Right atrium auricular region (tissue), 2 donors: ENCODE measurements around the gene KRT6A. TPM values are rescaled to one million over a fixed set of nuclear protein-coding genes. Genes with fewer than 3 reads are reported as not detected.

Experiments
- DNase-seq: peaks from one replicate; pipeline ENCODE4 v3.0.0-alpha.2; 2019; ENCODE audit warnings: low spot score
- H3K27ac ChIP-seq, 2 donors: fragments of 200-600 bp; sonication (generic); 1 replicate in 1 of 2; 2 replicates in 1 of 2; pipeline ENCODE4 v1.5.1; 2016 to 2019
- H3K27me3 ChIP-seq, 2 donors: fragments of 200-600 bp; sonication (generic); one replicate each; pipeline versions ENCODE4 v1.5.1 to v1.6.0; 2017 to 2019
- H3K36me3 ChIP-seq: fragments of 200-600 bp; sonication (generic); one replicate; pipeline ENCODE4 v1.5.1; 2016
- H3K4me1 ChIP-seq, 2 donors: fragments of 200-600 bp; sonication (generic); one replicate each; pipeline versions ENCODE4 v1.5.1 to v1.6.0; 2017 to 2019
- H3K4me3 ChIP-seq, 2 donors: fragments of 200-600 bp; sonication (generic); 1 replicate in 1 of 2; 2 replicates in 1 of 2; pipeline ENCODE4 v1.5.1; 2017 to 2019; ENCODE audit warnings: mild to moderate bottlenecking in 1 of 2, moderate library complexity in 1 of 2
- H3K9me3 ChIP-seq, 2 donors: fragments of 200-600 bp; sonication (generic); one replicate each; pipeline ENCODE4 v1.5.1; 2019
- CTCF ChIP-seq, 2 donors: fragments of 200-600 bp; sonication (generic); IDR thresholded peaks; one replicate each; pipeline ENCODE4 v1.5.1; 2019; ENCODE audit warnings: antibody characterized with exemption in 2 of 2
- total RNA-seq, 2 donors: library from RNA; depleted of rRNA; stranded (reverse); fragments of >200 nt; gene quantifications; one replicate each; pipeline ENCODE4 v1.1.0, GENCODE V29; 2016

Gene KRT6A
- total RNA-seq, 2 donors from 2014 or later = 0.48 to 7.4 TPM

GRCh38 chr12:52445876-52446275 lies 47.2 kb downstream of the KRT6A start:
- no peaks in the 10 kb centered on the region for H3K27me3 ChIP-seq
- no peaks in the 10 kb centered on the region for H3K36me3 ChIP-seq
- H3K4me1 ChIP-seq = peaks cover 0 to 5% of the 10 kb centered on the region in 2 donors
- no peak overlapping the region for H3K27ac ChIP-seq
- H3K4me3 ChIP-seq = no peak overlapping the region
- no peak for TF ChIP-seq CTCF (IDR thresholded peaks at IDR 0.05)
- no peak for DNase-seq
- H3K9me3 ChIP-seq = no peaks in the 10 kb centered on the region

DNA sequence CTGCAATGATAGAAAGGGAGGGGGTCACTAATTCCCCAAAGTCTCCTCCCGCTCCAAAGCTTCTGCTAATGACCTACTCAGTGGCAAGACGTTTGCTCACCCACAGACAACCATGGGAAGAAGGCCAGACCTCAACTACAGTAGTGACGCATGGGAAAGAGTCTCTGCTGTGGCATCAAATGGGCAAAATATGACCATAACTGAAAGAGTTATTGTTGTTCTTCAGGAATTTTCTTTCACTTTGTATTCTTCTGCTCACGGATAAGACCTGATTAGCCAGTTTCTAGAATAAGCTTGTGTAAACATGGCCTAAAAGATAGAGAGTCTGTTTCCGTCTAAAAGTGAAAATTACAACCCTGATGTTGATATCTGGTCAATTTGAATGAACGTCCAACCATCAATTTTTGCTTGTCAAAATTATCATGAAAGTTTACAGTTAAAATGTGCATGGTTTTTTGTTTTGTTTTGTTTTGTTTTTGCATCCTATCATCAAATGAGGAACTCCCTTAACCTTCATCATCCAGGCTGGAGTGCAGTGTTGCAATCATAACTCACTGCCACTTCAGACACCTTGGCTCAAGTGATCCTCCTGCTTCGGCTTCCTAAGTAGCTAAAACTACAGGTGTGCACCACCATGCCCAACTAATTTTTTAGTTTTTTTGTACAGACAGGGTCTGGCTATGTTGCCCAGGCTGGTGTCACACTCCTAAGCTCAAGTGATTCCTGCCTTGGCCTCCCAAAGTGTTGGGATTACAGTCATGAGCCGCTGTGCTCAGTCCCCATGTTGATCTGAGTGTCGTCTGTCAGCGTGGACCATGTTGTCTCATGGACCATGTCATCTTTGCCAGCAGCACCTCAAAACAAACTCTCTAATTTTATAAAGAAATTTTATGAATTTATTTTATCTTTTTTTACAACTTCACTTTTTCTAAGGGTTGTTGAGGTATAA lies 48.1 kb downstream of the KRT6A start:
- Histone ChIP-seq H3K9me3 (no peaks in the 10 kb centered on the region), H3K27ac (no peak overlapping the region), H3K36me3 (no peaks in the 10 kb centered on the region), H3K4me3 (no peak overlapping the region), H3K4me1 (peaks cover 0 to 5% of the 10 kb centered on the region in 2 donors), H3K27me3 (no peaks in the 10 kb centered on the region)
- no peak for TF ChIP-seq CTCF (IDR thresholded peaks at IDR 0.05)
- DNase-seq = no peak

- DNase-seq = no peak
- no peak overlapping the region for H3K4me3 ChIP-seq
- H3K27me3 ChIP-seq = no peaks in the 10 kb centered on the region
- no peaks in the 10 kb centered on the region for H3K36me3 ChIP-seq
- TF ChIP-seq CTCF (IDR thresholded peaks at IDR 0.05) = no peak
- no peaks in the 10 kb centered on the region for H3K9me3 ChIP-seq
- H3K27ac ChIP-seq = no peak overlapping the region
- H3K4me1 ChIP-seq = peaks cover 0 to 5% of the 10 kb centered on the region in 2 donors
Measured at GRCh38 chr12:52443966-52444365, 49.1 kb downstream of the KRT6A start.

DNA sequence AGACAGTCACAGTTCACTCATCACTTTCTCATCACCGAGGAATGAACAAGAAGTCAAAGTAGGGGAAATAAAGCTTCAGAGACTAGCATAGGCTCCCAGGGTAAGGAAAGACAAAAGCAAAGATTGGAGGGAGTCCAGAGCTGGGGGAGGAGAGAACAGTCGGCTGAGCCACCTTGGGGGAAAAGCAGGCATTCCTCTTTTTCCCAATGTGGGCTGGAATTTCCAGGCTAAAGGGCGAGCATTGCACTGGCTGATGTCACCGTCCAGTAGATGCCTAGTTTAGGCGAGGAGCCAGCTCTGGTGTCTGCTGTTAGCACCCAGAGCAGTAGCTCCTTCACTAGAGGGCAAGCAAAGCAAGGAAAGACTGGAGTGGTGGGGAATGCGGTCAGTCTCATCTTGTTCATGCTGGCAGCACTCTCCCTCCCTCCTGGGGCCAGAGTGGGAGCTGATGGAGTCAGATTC lies 50.4 kb downstream of the KRT6A start:
- H3K4me3 ChIP-seq = no peak overlapping the region
- no peaks in the 10 kb centered on the region for H3K27me3 ChIP-seq
- no peak for DNase-seq
- H3K27ac ChIP-seq = no peak overlapping the region
- H3K4me1 ChIP-seq = peaks cover 0 to 5% of the 10 kb centered on the region in 2 donors
- no peaks in the 10 kb centered on the region for H3K9me3 ChIP-seq
- no peak for TF ChIP-seq CTCF (IDR thresholded peaks at IDR 0.05)
- no peaks in the 10 kb centered on the region for H3K36me3 ChIP-seq

DNA sequence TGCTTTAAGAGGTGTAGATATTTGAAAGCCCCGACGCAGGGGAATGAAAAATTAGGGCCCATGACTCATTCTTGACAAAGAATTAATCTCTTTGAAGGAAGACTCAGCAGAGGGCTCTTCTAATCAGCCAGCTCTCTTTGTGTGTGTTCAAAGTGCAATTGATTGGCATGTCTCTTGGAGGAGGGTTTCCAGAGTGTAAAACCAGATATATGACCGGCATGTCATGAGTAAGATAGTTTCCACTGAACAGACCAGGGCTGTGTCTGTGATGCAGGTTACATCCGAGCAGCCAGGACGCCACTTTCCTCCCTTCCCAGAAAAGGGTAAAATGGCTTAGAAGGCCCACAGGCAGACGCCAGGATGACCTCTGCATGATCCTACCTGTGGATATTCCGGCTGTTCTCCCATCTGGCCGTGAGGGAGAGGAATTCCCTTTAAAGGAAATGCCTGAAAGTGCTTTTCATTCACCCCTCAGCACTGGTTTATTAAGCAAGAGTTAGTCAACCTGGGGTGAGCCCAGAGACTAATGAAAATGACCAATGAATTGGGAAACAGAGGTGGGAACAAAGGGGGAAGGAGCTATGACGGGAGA lies 51.6 kb downstream of the KRT6A start:
- H3K4me1 ChIP-seq = peaks cover 0 to 5% of the 10 kb centered on the region in 2 donors
- no peak overlapping the region for H3K27ac ChIP-seq
- no peaks in the 10 kb centered on the region for H3K27me3 ChIP-seq
- H3K9me3 ChIP-seq = no peaks in the 10 kb centered on the region
- no peak overlapping the region for H3K4me3 ChIP-seq
- no peak for TF ChIP-seq CTCF (IDR thresholded peaks at IDR 0.05)
- no peaks in the 10 kb centered on the region for H3K36me3 ChIP-seq
- DNase-seq = no peak
